HCT116 (cell line): ENCODE results near the gene KIF13A.

ENCODE experiments used
- JUND ChIP-seq: IDR thresholded peaks from 2 replicates; pipeline ENCODE4 v1.6.1; 2012
- RAD21 ChIP-seq: IDR thresholded peaks from 2 replicates; pipeline ENCODE4 v1.6.1; 2012; ENCODE audit warnings: low read depth, mild to moderate bottlenecking

DNA sequence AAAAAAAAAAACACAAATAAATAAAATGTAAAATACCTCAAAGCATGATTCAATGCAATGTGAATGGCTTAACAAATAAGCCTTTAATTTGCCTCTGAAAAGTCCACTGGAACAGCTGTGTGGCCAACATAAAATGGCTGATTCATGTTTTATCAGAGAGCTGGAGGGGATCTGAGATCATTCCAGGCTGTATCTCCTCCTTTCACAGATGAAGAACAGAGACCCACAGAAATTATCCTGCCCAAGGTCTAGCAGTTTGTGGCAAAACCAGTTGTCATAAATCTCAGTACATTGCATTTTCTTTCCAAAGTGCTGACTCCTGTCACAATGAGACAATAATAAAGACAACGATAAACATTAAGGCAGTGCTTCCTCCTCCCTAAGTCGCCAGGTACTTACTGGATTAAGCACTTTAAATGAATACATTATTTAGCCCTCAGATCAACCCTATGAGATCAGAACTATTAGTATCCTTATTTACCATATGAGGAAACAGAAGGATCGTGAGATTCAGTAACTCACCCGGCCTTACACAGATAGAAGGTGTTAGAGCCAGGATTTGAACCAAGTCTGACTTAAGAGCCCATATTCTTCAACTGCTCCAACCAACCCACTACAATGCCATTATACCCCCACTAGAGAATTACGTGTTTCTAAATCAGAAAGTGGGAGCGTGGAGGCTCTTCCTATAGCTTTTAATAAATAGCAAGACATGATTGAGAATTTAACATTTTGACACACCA is 118.3 kb downstream of the KIF13A start:
- TF ChIP-seq RAD21 (no peak), JUND (no peak)
